Epithelial cell of esophagus (primary cell): ENCODE data around the gene DOHH.
A peak's percentile ranks its signal among the peaks of the same experiment; 100 is the strongest.

ENCODE experiments used
- DNase-seq: peaks from one replicate; pipeline ENCODE4 v3.0.0; 2010; ENCODE audit warnings: low read depth
- H3K4me3 ChIP-seq: 2 replicates; pipeline ENCODE4 v1.5.1; 2011; ENCODE audit warnings: mild to moderate bottlenecking, low read length, control low read depth
- TF ChIP-seq, protein P1 (sequence below): IDR thresholded peaks from 2 replicates; pipeline ENCODE4 v1.5.1; 2011; ENCODE audit warnings: low read depth, mild to moderate bottlenecking, low read length, control low read depth, inconsistent platforms; ENCODE audit not compliant: insufficient read depth; ENCODE audit errors: missing control alignments

Gene DOHH

DNA sequence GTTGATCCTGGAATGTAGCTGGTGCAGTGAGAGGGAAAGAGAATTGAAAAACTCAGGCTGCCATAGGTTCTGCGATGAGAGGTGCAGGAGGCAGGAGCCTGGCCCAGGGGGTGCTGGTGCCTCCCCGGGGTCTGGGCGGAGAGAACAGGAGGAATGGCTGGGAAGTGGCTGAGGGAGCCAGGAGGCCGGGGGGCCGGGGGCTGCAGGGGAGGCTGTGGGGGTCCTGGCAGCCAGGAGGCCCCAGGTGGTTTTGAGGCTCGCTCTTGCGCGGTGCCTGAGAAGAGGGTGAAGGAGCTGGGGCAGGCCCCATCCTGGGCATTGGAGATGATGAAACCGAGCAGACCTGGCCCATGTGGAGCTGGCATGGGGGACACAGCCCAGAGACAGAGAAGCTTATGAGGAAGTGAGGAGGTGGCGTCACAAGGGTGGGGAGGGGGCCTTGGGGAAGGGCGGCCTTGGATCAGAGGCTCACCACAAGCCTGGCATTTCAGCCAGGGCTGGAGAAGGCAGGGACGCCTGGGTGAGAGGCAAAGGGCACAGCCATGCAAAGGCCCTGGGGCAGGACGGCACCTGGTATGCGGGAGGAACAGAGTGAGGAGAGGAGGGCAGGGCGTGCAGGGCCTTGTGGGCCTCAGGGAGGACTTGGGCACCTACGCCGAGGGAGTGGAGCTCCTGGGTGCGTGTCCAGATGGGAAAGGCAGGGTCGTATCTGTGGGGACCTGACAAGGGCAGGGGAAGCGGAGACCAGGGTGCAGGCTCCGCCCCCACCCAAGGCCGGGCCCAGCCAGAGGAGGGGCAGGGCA lies 37.2 kb upstream of the DOHH start:
- no peak for DNase-seq
- TF ChIP-seq, protein P1, sequence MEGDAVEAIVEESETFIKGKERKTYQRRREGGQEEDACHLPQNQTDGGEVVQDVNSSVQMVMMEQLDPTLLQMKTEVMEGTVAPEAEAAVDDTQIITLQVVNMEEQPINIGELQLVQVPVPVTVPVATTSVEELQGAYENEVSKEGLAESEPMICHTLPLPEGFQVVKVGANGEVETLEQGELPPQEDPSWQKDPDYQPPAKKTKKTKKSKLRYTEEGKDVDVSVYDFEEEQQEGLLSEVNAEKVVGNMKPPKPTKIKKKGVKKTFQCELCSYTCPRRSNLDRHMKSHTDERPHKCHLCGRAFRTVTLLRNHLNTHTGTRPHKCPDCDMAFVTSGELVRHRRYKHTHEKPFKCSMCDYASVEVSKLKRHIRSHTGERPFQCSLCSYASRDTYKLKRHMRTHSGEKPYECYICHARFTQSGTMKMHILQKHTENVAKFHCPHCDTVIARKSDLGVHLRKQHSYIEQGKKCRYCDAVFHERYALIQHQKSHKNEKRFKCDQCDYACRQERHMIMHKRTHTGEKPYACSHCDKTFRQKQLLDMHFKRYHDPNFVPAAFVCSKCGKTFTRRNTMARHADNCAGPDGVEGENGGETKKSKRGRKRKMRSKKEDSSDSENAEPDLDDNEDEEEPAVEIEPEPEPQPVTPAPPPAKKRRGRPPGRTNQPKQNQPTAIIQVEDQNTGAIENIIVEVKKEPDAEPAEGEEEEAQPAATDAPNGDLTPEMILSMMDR: no peak
- H3K4me3 ChIP-seq: no peak overlapping the region

DNA sequence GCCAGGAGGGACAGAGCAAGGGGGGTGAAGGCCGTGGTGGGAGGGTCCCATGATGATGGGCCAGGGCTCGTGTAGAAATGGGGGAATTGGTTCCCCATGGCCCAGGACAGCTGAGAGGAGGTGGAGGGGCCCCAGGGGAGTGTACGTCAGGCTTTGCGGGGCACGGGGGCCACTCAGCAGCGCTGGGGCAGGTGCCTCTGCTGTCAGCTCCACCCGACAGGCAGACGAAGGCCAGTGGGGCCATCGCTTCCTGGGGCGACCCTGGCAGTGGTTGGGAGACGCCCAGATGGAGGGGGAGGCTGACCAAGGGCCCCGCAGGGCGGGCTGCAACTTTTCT lies 36.6 kb upstream of the DOHH start:
- no peak for DNase-seq
- H3K4me3 ChIP-seq: no peak overlapping the region
- TF ChIP-seq, protein P1: no peak

DNA sequence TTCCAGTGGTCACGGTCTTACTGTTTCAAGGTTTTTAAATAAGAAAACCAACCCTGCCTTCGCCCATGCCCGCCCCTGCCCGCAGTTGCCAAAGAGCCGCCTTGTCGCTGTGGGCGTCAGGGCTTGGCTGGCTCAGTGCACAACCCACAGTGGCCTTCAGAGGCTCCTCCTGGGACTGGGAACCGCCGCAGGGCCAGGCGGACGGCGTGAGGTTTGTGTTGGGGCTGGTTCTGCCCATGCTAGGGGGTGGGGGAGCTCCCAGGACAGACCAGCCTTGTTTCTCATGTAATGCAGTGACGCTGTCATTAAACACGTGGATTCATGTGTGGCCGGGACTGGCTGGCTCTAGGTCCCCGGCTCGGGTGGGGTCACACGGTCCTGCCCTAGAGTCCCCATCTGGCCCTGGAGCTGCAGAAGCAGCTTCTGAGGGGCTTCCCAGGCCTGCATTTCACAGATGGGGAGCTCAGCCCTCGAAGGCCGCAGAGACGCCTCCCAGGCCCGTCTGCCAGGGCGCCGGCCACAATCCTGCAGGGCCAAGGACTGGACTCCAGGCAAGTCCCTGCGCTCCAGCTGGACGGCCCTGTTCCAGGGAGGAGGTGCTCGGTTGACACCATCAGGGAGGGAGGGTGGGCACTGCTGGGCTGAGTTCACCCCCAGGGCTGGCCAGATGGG lies 36.1 kb upstream of the DOHH start:
- DNase-seq: peak; percentile 38
- TF ChIP-seq, protein P1: no peak
- H3K4me3 ChIP-seq: no peak overlapping the region

DNA sequence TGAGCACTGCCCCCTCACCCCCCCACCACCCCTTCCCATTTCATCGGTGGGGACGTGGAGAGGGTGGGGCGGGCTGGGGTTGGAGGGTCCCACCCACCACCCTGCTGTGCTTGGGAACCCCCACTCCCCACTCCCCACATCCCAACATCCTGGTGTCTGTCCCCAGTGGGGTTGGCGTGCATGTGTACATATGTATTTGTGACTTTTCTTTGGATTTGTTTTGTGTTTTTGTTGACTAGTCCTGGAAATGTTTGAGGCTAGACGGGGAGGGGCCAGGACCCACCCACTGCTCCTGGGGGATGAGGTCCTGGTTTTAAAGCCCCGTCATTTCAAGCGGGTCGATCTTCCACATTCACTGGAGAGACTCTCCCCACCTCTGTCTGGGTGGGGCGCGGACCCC lies 35.5 kb upstream of the DOHH start:
- no peak overlapping the region for H3K4me3 ChIP-seq
- TF ChIP-seq, protein P1: no peak
- no peak for DNase-seq

DNA sequence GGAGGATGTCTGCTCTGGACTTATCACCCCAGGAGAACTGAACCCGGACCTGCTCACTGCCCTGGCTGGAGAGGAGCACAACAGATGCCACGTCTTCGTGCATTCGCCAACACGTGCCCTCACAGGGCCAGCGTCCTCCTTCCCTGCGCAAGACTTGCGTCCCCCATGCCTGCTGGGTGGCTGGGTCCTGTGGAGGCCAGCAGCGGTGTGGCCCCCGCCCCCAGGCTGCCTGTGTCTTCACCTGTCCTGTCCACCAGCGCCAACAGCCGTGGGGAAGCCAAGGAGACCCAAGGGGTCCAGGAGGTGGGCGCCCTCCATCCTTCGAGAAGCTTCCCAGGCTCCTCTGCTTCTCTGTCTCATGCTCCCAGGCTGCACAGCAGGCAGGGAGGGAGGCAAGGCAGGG lies 35.1 kb upstream of the DOHH start:
- DNase-seq: no peak
- TF ChIP-seq, protein P1: no peak
- no peak overlapping the region for H3K4me3 ChIP-seq

DNA sequence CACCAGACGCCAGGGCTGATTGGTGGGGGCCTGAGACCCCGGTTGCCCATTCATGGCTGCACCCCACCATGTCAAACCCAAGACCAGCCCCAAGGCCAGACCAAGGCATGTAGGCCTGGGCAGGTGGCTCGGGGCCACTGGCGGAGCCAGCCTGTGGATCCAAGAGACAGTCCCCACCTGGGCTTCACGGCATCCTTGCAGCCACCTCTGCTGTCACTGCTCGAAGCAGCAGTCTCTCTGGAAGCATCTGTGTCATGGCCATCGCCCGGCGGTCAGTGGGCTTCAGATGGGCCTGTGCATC lies 34.7 kb upstream of the DOHH start:
- no peak for DNase-seq
- no peak overlapping the region for H3K4me3 ChIP-seq
- TF ChIP-seq, protein P1: no peak

DNA sequence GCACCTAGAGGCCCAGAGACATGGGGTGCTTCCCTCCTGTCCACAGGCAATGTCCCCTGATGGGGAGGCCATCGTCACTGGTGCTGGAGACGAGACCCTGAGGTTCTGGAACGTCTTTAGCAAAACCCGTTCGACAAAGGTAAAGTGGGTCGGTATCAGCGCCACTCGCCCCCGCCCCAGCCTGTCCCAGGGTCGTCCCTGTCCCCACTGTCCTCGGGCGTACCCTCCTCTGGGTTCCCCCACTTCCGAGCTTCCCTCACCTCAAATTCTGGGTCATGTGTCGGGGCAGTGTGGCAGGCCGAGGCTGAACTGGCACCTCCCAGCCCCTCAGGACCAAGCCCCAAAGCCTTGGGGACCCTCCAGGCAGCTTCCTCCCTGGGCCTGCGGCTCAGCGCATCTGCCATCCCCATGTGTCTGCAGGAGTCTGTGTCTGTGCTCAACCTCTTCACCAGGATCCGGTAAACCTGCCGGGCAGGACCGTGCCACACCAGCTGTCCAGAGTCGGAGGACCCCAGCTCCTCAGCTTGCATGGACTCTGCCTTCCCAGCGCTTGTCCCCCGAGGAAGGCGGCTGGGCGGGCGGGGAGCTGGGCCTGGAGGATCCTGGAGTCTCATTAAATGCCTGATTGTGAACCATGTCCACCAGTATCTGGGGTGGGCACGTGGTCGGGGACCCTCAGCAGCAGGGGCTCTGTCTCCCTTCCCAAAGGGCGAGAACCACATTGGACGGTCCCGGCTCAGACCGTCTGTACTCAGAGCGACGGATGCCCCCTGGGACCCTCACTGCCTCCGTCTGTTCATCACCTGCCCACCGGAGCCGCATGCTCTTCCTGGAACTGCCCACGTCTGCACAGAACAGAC lies 34.1 kb upstream of the DOHH start:
- no peak overlapping the region for H3K4me3 ChIP-seq
- TF ChIP-seq, protein P1: no peak
- DNase-seq: no peak
